ENCODE measurements around the gene USP25.

Gene USP25

GRCh38 chr21:15766952-15767603 is 37.3 kb downstream of the USP25 start:
- Histone ChIP-seq H3K27me3 (ENCODE audit: low read depth, low read length) (no peaks in the 10 kb centered on the region), H3K27ac (ENCODE audit: low read length) (no peak overlapping the region), H3K4me3 (ENCODE audit: low read depth in 1 of 2, low read length in 2 of 2) (no peak overlapping the region), H3K9me3 (ENCODE audit: control insufficient read depth in 1 of 2, low read length in 2 of 2) (no peaks in the 10 kb centered on the region), H3K4me1 (ENCODE audit: control insufficient read depth in 1 of 2, insufficient read depth in 2 of 2, low read length in 2 of 2) (peaks cover 0 to 13% of the 10 kb centered on the region in 2 donors), H3K36me3 (ENCODE audit: control insufficient read depth in 1 of 2, insufficient read depth in 2 of 2, low read length in 2 of 2) (no peaks in the 10 kb centered on the region)

GRCh38 chr21:15768045-15768601 is 38.3 kb downstream of the USP25 start:
- Histone ChIP-seq H3K27ac (ENCODE audit: low read length) (no peak overlapping the region), H3K27me3 (ENCODE audit: low read depth, low read length) (no peaks in the 10 kb centered on the region), H3K4me3 (ENCODE audit: low read depth in 1 of 2, low read length in 2 of 2) (no peak overlapping the region), H3K36me3 (ENCODE audit: control insufficient read depth in 1 of 2, insufficient read depth in 2 of 2, low read length in 2 of 2) (no peaks in the 10 kb centered on the region), H3K9me3 (ENCODE audit: control insufficient read depth in 1 of 2, low read length in 2 of 2) (no peaks in the 10 kb centered on the region), H3K4me1 (ENCODE audit: control insufficient read depth in 1 of 2, insufficient read depth in 2 of 2, low read length in 2 of 2) (peaks cover 0 to 13% of the 10 kb centered on the region in 2 donors)

- Histone ChIP-seq H3K4me1 (ENCODE audit: control insufficient read depth in 1 of 2, insufficient read depth in 2 of 2, low read length in 2 of 2) (peaks cover 0 to 16% of the 10 kb centered on the region in 2 donors), H3K4me3 (ENCODE audit: low read depth in 1 of 2, low read length in 2 of 2) (no peak overlapping the region), H3K36me3 (ENCODE audit: control insufficient read depth in 1 of 2, insufficient read depth in 2 of 2, low read length in 2 of 2) (no peaks in the 10 kb centered on the region), H3K9me3 (ENCODE audit: control insufficient read depth in 1 of 2, low read length in 2 of 2) (no peaks in the 10 kb centered on the region), H3K27me3 (ENCODE audit: low read depth, low read length) (no peaks in the 10 kb centered on the region), H3K27ac (ENCODE audit: low read length) (no peak overlapping the region)
These were observed 39.1 kb downstream of the USP25 start for GRCh38 chr21:15768853-15769252.

- no peaks in the 10 kb centered on the region for H3K36me3 ChIP-seq (ENCODE audit: control insufficient read depth in 1 of 2, insufficient read depth in 2 of 2, low read length in 2 of 2)
- H3K27me3 ChIP-seq (ENCODE audit: low read depth, low read length): no peaks in the 10 kb centered on the region
- no peak overlapping the region for H3K27ac ChIP-seq (ENCODE audit: low read length)
- H3K9me3 ChIP-seq (ENCODE audit: control insufficient read depth in 1 of 2, low read length in 2 of 2): no peaks in the 10 kb centered on the region
- no peak overlapping the region for H3K4me3 ChIP-seq (ENCODE audit: low read depth in 1 of 2, low read length in 2 of 2)
- peaks cover 0 to 24% of the 10 kb centered on the region in 2 donors for H3K4me1 ChIP-seq (ENCODE audit: control insufficient read depth in 1 of 2, insufficient read depth in 2 of 2, low read length in 2 of 2)
These were observed 41.5 kb downstream of the USP25 start for GRCh38 chr21:15771311-15771710.

- Histone ChIP-seq H3K4me3 (ENCODE audit: low read depth in 1 of 2, low read length in 2 of 2) (no peak overlapping the region), H3K36me3 (ENCODE audit: control insufficient read depth in 1 of 2, insufficient read depth in 2 of 2, low read length in 2 of 2) (no peaks in the 10 kb centered on the region), H3K27me3 (ENCODE audit: low read depth, low read length) (no peaks in the 10 kb centered on the region), H3K4me1 (ENCODE audit: control insufficient read depth in 1 of 2, insufficient read depth in 2 of 2, low read length in 2 of 2) (peaks cover 0 to 17% of the 10 kb centered on the region in 2 donors), H3K9me3 (ENCODE audit: control insufficient read depth in 1 of 2, low read length in 2 of 2) (no peaks in the 10 kb centered on the region), H3K27ac (ENCODE audit: low read length) (no peak overlapping the region)
These were observed 42.9 kb downstream of the USP25 start for GRCh38 chr21:15772654-15773053.

GRCh38 chr21:15774590-15774989 is 44.8 kb downstream of the USP25 start:
- Histone ChIP-seq H3K27me3 (ENCODE audit: low read depth, low read length) (no peaks in the 10 kb centered on the region), H3K36me3 (ENCODE audit: control insufficient read depth in 1 of 2, insufficient read depth in 2 of 2, low read length in 2 of 2) (no peaks in the 10 kb centered on the region), H3K9me3 (ENCODE audit: control insufficient read depth in 1 of 2, low read length in 2 of 2) (no peaks in the 10 kb centered on the region), H3K4me1 (ENCODE audit: control insufficient read depth in 1 of 2, insufficient read depth in 2 of 2, low read length in 2 of 2) (peaks cover 0 to 17% of the 10 kb centered on the region in 2 donors), H3K4me3 (ENCODE audit: low read depth in 1 of 2, low read length in 2 of 2) (no peak overlapping the region), H3K27ac (ENCODE audit: low read length) (no peak overlapping the region)

- no peak overlapping the region for H3K27ac ChIP-seq (ENCODE audit: low read length)
- H3K4me1 ChIP-seq (ENCODE audit: control insufficient read depth in 1 of 2, insufficient read depth in 2 of 2, low read length in 2 of 2): peaks cover 0 to 17% of the 10 kb centered on the region in 2 donors
- no peaks in the 10 kb centered on the region for H3K27me3 ChIP-seq (ENCODE audit: low read depth, low read length)
- H3K36me3 ChIP-seq (ENCODE audit: control insufficient read depth in 1 of 2, insufficient read depth in 2 of 2, low read length in 2 of 2): no peaks in the 10 kb centered on the region
- H3K9me3 ChIP-seq (ENCODE audit: control insufficient read depth in 1 of 2, low read length in 2 of 2): no peaks in the 10 kb centered on the region
- H3K4me3 ChIP-seq (ENCODE audit: low read depth in 1 of 2, low read length in 2 of 2): no peak overlapping the region
These were observed 45.5 kb downstream of the USP25 start for GRCh38 chr21:15775291-15775690.

- Histone ChIP-seq H3K36me3 (ENCODE audit: control insufficient read depth in 1 of 2, insufficient read depth in 2 of 2, low read length in 2 of 2) (peaks cover 0 to under 1% of the 10 kb centered on the region in 2 donors), H3K4me3 (ENCODE audit: low read depth in 1 of 2, low read length in 2 of 2) (no peak overlapping the region), H3K27me3 (ENCODE audit: low read depth, low read length) (no peaks in the 10 kb centered on the region), H3K9me3 (ENCODE audit: control insufficient read depth in 1 of 2, low read length in 2 of 2) (no peaks in the 10 kb centered on the region), H3K4me1 (ENCODE audit: control insufficient read depth in 1 of 2, insufficient read depth in 2 of 2, low read length in 2 of 2) (peaks cover 0 to 17% of the 10 kb centered on the region in 2 donors), H3K27ac (ENCODE audit: low read length) (no peak overlapping the region)
These were observed 46.2 kb downstream of the USP25 start for GRCh38 chr21:15775981-15776380.

- H3K27ac ChIP-seq (ENCODE audit: low read length): no peak overlapping the region
- no peaks in the 10 kb centered on the region for H3K27me3 ChIP-seq (ENCODE audit: low read depth, low read length)
- H3K36me3 ChIP-seq (ENCODE audit: control insufficient read depth in 1 of 2, insufficient read depth in 2 of 2, low read length in 2 of 2): peaks cover 4 to 9% of the 10 kb centered on the region in 2 donors
- no peak overlapping the region for H3K4me3 ChIP-seq (ENCODE audit: low read depth in 1 of 2, low read length in 2 of 2)
- H3K4me1 ChIP-seq (ENCODE audit: control insufficient read depth in 1 of 2, insufficient read depth in 2 of 2, low read length in 2 of 2): peaks cover 0 to 13% of the 10 kb centered on the region in 2 donors
- H3K9me3 ChIP-seq (ENCODE audit: control insufficient read depth in 1 of 2, low read length in 2 of 2): no peaks in the 10 kb centered on the region
These were observed 47.0 kb downstream of the USP25 start for GRCh38 chr21:15776818-15777217.

- Histone ChIP-seq H3K27ac (ENCODE audit: low read length) (no peak overlapping the region), H3K27me3 (ENCODE audit: low read depth, low read length) (no peaks in the 10 kb centered on the region), H3K9me3 (ENCODE audit: control insufficient read depth in 1 of 2, low read length in 2 of 2) (no peaks in the 10 kb centered on the region), H3K4me1 (ENCODE audit: control insufficient read depth in 1 of 2, insufficient read depth in 2 of 2, low read length in 2 of 2) (no peaks in the 10 kb centered on the region), H3K4me3 (ENCODE audit: low read depth in 1 of 2, low read length in 2 of 2) (no peak overlapping the region), H3K36me3 (ENCODE audit: control insufficient read depth in 1 of 2, insufficient read depth in 2 of 2, low read length in 2 of 2) (peaks cover 13 to 17% of the 10 kb centered on the region in 2 donors)
These were observed 52.2 kb downstream of the USP25 start for GRCh38 chr21:15781986-15782385.

GRCh38 chr21:15788847-15789523 is 59.2 kb downstream of the USP25 start:
- no peaks in the 10 kb centered on the region for H3K9me3 ChIP-seq (ENCODE audit: control insufficient read depth in 1 of 2, low read length in 2 of 2)
- no peaks in the 10 kb centered on the region for H3K4me1 ChIP-seq (ENCODE audit: control insufficient read depth in 1 of 2, insufficient read depth in 2 of 2, low read length in 2 of 2)
- H3K4me3 ChIP-seq (ENCODE audit: low read depth in 1 of 2, low read length in 2 of 2): no peak overlapping the region
- H3K27me3 ChIP-seq (ENCODE audit: low read depth, low read length): no peaks in the 10 kb centered on the region
- H3K36me3 ChIP-seq (ENCODE audit: control insufficient read depth in 1 of 2, insufficient read depth in 2 of 2, low read length in 2 of 2): no peaks in the 10 kb centered on the region
- no peak overlapping the region for H3K27ac ChIP-seq (ENCODE audit: low read length)

Measured in muscle layer of duodenum (tissue), 2 donors.